ENCODE data around the gene CD2BP2.

- TF ChIP-seq CTCF (IDR thresholded peaks at IDR 0.05) (no peak), POLR2A (IDR thresholded peaks at IDR 0.05) (no peak), EP300 (IDR thresholded peaks at IDR 0.05) (no peak)
These were observed 17.6 kb upstream of the CD2BP2 start for GRCh38 chr16:30372725-30373124.

All from tibial nerve (tissue), 4 donors.